CD4-positive, alpha-beta T cell treated with Interleukin-21 for 1 hour (primary cell): ENCODE results near the gene ARL5A.
A peak's percentile ranks its signal among the peaks of the same experiment; 100 is the strongest.
"Not testable (repeated sequence)": the region's sequence is repeated elsewhere in the genome, so short reads cannot be mapped to it uniquely, and the experiment has no call there.

Experiments
- DNase-seq: peaks from one replicate; pipeline ENCODE4 v3.0.0-alpha.2; 2020

ARL5A gene

GRCh38 chr2:151828143-151828889 lies at the start of gene ARL5A:
Gene ARL5A (minus strand): TSS chr2:151828421. CDS start chr2:151828176, 245 bp downstream.
- peak; percentile 96 for DNase-seq

- DNase-seq = not testable (repeated sequence)
Observed at GRCh38 chr2:151875631-151876030, 47.4 kb upstream of the ARL5A start.

- DNase-seq = no peak
Observed at GRCh38 chr2:151872463-151872862, 44.2 kb upstream of the ARL5A start.

- DNase-seq = no peak
Observed at GRCh38 chr2:151869291-151869690, 41.1 kb upstream of the ARL5A start.

GRCh38 chr2:151862700-151863099 lies 34.5 kb upstream of the ARL5A start:
- no peak for DNase-seq

- no peak for DNase-seq
Observed at GRCh38 chr2:151861174-151861573, 33.0 kb upstream of the ARL5A start.

- no peak for DNase-seq
Observed at GRCh38 chr2:151860613-151861146, 32.5 kb upstream of the ARL5A start.

- no peak for DNase-seq
Observed at GRCh38 chr2:151860210-151860609, 32.0 kb upstream of the ARL5A start.

GRCh38 chr2:151857650-151858049 lies 29.4 kb upstream of the ARL5A start:
- no peak for DNase-seq

GRCh38 chr2:151855111-151855510 lies 26.9 kb upstream of the ARL5A start:
- no peak for DNase-seq

GRCh38 chr2:151853070-151853758 lies 25.0 kb upstream of the ARL5A start:
- DNase-seq = no peak

- DNase-seq = no peak
Observed at GRCh38 chr2:151852260-151853069, 24.2 kb upstream of the ARL5A start.

- DNase-seq = no peak
Observed at GRCh38 chr2:151851761-151852160, 23.5 kb upstream of the ARL5A start.

- no peak for DNase-seq
Observed at GRCh38 chr2:151849413-151850010, 21.3 kb upstream of the ARL5A start.

GRCh38 chr2:151845884-151846283 lies 17.7 kb upstream of the ARL5A start:
- no peak for DNase-seq

- no peak for DNase-seq
Observed at GRCh38 chr2:151845481-151845880, 17.3 kb upstream of the ARL5A start.

GRCh38 chr2:151844211-151844896 lies 16.1 kb upstream of the ARL5A start:
- no peak for DNase-seq

- no peak for DNase-seq
Observed at GRCh38 chr2:151843691-151844061, 15.5 kb upstream of the ARL5A start.

GRCh38 chr2:151842830-151843690 lies 14.8 kb upstream of the ARL5A start:
- no peak for DNase-seq

- DNase-seq = no peak
Observed at GRCh38 chr2:151841047-151841424, 12.8 kb upstream of the ARL5A start.
